ENCODE data around the gene MAP3K5.

MAP3K5 gene

GRCh38 chr6:136604928-136605510, 187.3 kb downstream of the MAP3K5 start:
- DNase-seq (ENCODE audit: insufficient read length, low spot score) (no peak), FAIRE-seq (no peak)
- TF ChIP-seq TAF1 (IDR thresholded peaks at IDR 0.05; ENCODE audit: low read depth, low read length) (no peak), PAX5 (IDR thresholded peaks at IDR 0.05; ENCODE audit: insufficient read depth, low read length, severe bottlenecking) (no peak), POLR2AphosphoS5 (IDR thresholded peaks at IDR 0.05; ENCODE audit: low read depth, low read length) (no peak), POU2F2 (IDR thresholded peaks at IDR 0.05; ENCODE audit: low read depth, low read length) (no peak), SPI1 (IDR thresholded peaks at IDR 0.05; ENCODE audit: low read depth, low read length) (no peak), POLR2A (IDR thresholded peaks at IDR 0.05; ENCODE audit: low read depth, low read length) (no peak)

GRCh38 chr6:136604328-136604825, 187.9 kb downstream of the MAP3K5 start:
- DNase-seq (ENCODE audit: insufficient read length, low spot score), result no peak
- no peak for FAIRE-seq
- TF ChIP-seq PAX5 (IDR thresholded peaks at IDR 0.05; ENCODE audit: insufficient read depth, low read length, severe bottlenecking) (no peak), POU2F2 (IDR thresholded peaks at IDR 0.05; ENCODE audit: low read depth, low read length) (no peak), TAF1 (IDR thresholded peaks at IDR 0.05; ENCODE audit: low read depth, low read length) (no peak), SPI1 (IDR thresholded peaks at IDR 0.05; ENCODE audit: low read depth, low read length) (no peak), POLR2A (IDR thresholded peaks at IDR 0.05; ENCODE audit: low read depth, low read length) (no peak), POLR2AphosphoS5 (IDR thresholded peaks at IDR 0.05; ENCODE audit: low read depth, low read length) (no peak)

- DNase-seq (ENCODE audit: insufficient read length, low spot score) (no peak), FAIRE-seq (no peak)
- no peak for TF ChIP-seq PAX5 (IDR thresholded peaks at IDR 0.05; ENCODE audit: insufficient read depth, low read length, severe bottlenecking)
- TF ChIP-seq SPI1 (IDR thresholded peaks at IDR 0.05; ENCODE audit: low read depth, low read length), result no peak
- TF ChIP-seq POU2F2 (IDR thresholded peaks at IDR 0.05; ENCODE audit: low read depth, low read length), result no peak
- no peak for TF ChIP-seq POLR2A (IDR thresholded peaks at IDR 0.05; ENCODE audit: low read depth, low read length)
- TF ChIP-seq POLR2AphosphoS5 (IDR thresholded peaks at IDR 0.05; ENCODE audit: low read depth, low read length), result no peak
- TF ChIP-seq TAF1 (IDR thresholded peaks at IDR 0.05; ENCODE audit: low read depth, low read length), result no peak
These were observed 191.5 kb downstream of the MAP3K5 start for GRCh38 chr6:136600818-136601217.

GRCh38 chr6:136599329-136600011, 192.8 kb downstream of the MAP3K5 start:
- FAIRE-seq (no peak), DNase-seq (ENCODE audit: insufficient read length, low spot score) (no peak)
- no peak for TF ChIP-seq TAF1 (IDR thresholded peaks at IDR 0.05; ENCODE audit: low read depth, low read length)
- TF ChIP-seq POLR2A (IDR thresholded peaks at IDR 0.05; ENCODE audit: low read depth, low read length), result no peak
- TF ChIP-seq SPI1 (IDR thresholded peaks at IDR 0.05; ENCODE audit: low read depth, low read length), result no peak
- TF ChIP-seq PAX5 (IDR thresholded peaks at IDR 0.05; ENCODE audit: insufficient read depth, low read length, severe bottlenecking), result no peak
- TF ChIP-seq POLR2AphosphoS5 (IDR thresholded peaks at IDR 0.05; ENCODE audit: low read depth, low read length), result no peak
- no peak for TF ChIP-seq POU2F2 (IDR thresholded peaks at IDR 0.05; ENCODE audit: low read depth, low read length)

GRCh38 chr6:136598048-136598447, 194.2 kb downstream of the MAP3K5 start:
- DNase-seq (ENCODE audit: insufficient read length, low spot score) (no peak), FAIRE-seq (no peak)
- TF ChIP-seq POU2F2 (IDR thresholded peaks at IDR 0.05; ENCODE audit: low read depth, low read length) (no peak), TAF1 (IDR thresholded peaks at IDR 0.05; ENCODE audit: low read depth, low read length) (no peak), POLR2AphosphoS5 (IDR thresholded peaks at IDR 0.05; ENCODE audit: low read depth, low read length) (no peak), SPI1 (IDR thresholded peaks at IDR 0.05; ENCODE audit: low read depth, low read length) (no peak), PAX5 (IDR thresholded peaks at IDR 0.05; ENCODE audit: insufficient read depth, low read length, severe bottlenecking) (no peak), POLR2A (IDR thresholded peaks at IDR 0.05; ENCODE audit: low read depth, low read length) (no peak)

- TF ChIP-seq POU2F2 (IDR thresholded peaks at IDR 0.05; ENCODE audit: low read depth, low read length) (no peak), POLR2A (IDR thresholded peaks at IDR 0.05; ENCODE audit: low read depth, low read length) (no peak), PAX5 (IDR thresholded peaks at IDR 0.05; ENCODE audit: insufficient read depth, low read length, severe bottlenecking) (no peak), SPI1 (IDR thresholded peaks at IDR 0.05; ENCODE audit: low read depth, low read length) (no peak), POLR2AphosphoS5 (IDR thresholded peaks at IDR 0.05; ENCODE audit: low read depth, low read length) (no peak)
- DNase-seq (ENCODE audit: insufficient read length, low spot score), result no peak
- FAIRE-seq, result peak; percentile 47
These were observed 197.6 kb downstream of the MAP3K5 start for GRCh38 chr6:136594671-136595070.

- TF ChIP-seq POLR2AphosphoS5 (IDR thresholded peaks at IDR 0.05; ENCODE audit: low read depth, low read length) (no peak), PAX5 (IDR thresholded peaks at IDR 0.05; ENCODE audit: insufficient read depth, low read length, severe bottlenecking) (no peak), SPI1 (IDR thresholded peaks at IDR 0.05; ENCODE audit: low read depth, low read length) (peak; percentile 62), POLR2A (IDR thresholded peaks at IDR 0.05; ENCODE audit: low read depth, low read length) (peak; percentile 24; the same call in 1 of the 2 replicates), TAF1 (IDR thresholded peaks at IDR 0.05; ENCODE audit: low read depth, low read length) (peak; percentile 27; the same call in 1 of the 2 replicates), POU2F2 (IDR thresholded peaks at IDR 0.05; ENCODE audit: low read depth, low read length) (peak; percentile 97)
- FAIRE-seq (peak; percentile 92), DNase-seq (ENCODE audit: insufficient read length, low spot score) (peak; percentile 48)
These were observed 198.4 kb downstream of the MAP3K5 start for GRCh38 chr6:136593748-136594490.

- no peak for DNase-seq (ENCODE audit: insufficient read length, low spot score)
- TF ChIP-seq POU2F2 (IDR thresholded peaks at IDR 0.05; ENCODE audit: low read depth, low read length), result no peak
- no peak for TF ChIP-seq POLR2AphosphoS5 (IDR thresholded peaks at IDR 0.05; ENCODE audit: low read depth, low read length)
- no peak for TF ChIP-seq SPI1 (IDR thresholded peaks at IDR 0.05; ENCODE audit: low read depth, low read length)
- no peak for TF ChIP-seq TAF1 (IDR thresholded peaks at IDR 0.05; ENCODE audit: low read depth, low read length)
- TF ChIP-seq PAX5 (IDR thresholded peaks at IDR 0.05; ENCODE audit: insufficient read depth, low read length, severe bottlenecking), result no peak
- TF ChIP-seq POLR2A (IDR thresholded peaks at IDR 0.05; ENCODE audit: low read depth, low read length), result no peak
- FAIRE-seq, result no peak
These were observed 199.2 kb downstream of the MAP3K5 start for GRCh38 chr6:136592930-136593673.
